Raji (cell line): ENCODE results near the gene DLG3.

Experiments
- POLR2A ChIP-seq: IDR thresholded peaks from 2 replicates; pipeline ENCODE4 v1.6.1; 2011; ENCODE audit warnings: low read depth, low read length, control low read depth; ENCODE audit not compliant: insufficient read depth

The DLG3 gene

GRCh38 chrX:70525733-70526132 is 81.1 kb downstream of the DLG3 start:
- TF ChIP-seq POLR2A, result no peak

GRCh38 chrX:70527053-70527452 is 82.4 kb downstream of the DLG3 start:
- TF ChIP-seq POLR2A, result no peak

GRCh38 chrX:70527610-70528345 is 83.1 kb downstream of the DLG3 start:
- TF ChIP-seq POLR2A, result no peak

GRCh38 chrX:70535198-70535597 is 90.6 kb downstream of the DLG3 start:
- no peak for TF ChIP-seq POLR2A

- no peak for TF ChIP-seq POLR2A
Measured at GRCh38 chrX:70549429-70549828, 104.8 kb downstream of the DLG3 start.

- no peak for TF ChIP-seq POLR2A
Measured at GRCh38 chrX:70552130-70552704, 107.6 kb downstream of the DLG3 start.

- TF ChIP-seq POLR2A, result no peak
Measured at GRCh38 chrX:70553516-70553915, 108.9 kb downstream of the DLG3 start.

GRCh38 chrX:70554081-70554480 is 109.4 kb downstream of the DLG3 start:
- no peak for TF ChIP-seq POLR2A

GRCh38 chrX:70554523-70554922 is 109.9 kb downstream of the DLG3 start:
- TF ChIP-seq POLR2A, result no peak

GRCh38 chrX:70554948-70555347 is 110.3 kb downstream of the DLG3 start:
- no peak for TF ChIP-seq POLR2A
